ENCODE data around the gene SEZ6L2.

SEZ6L2 gene

GRCh38 chr16:29824589-29825144 lies 74.7 kb downstream of the SEZ6L2 start:
- POLR2A ChIA-PET (ENCODE audit: low non-redundant PET), result interaction anchor here (0.5 kb wide), 1 partner anchor 8 kb away, joined by 10 read pairs; no protein-coding TSS in a partner anchor
- H3K27ac ChIP-seq, result peak overlapping the region; percentile 99
- TF ChIP-seq, protein P1, sequence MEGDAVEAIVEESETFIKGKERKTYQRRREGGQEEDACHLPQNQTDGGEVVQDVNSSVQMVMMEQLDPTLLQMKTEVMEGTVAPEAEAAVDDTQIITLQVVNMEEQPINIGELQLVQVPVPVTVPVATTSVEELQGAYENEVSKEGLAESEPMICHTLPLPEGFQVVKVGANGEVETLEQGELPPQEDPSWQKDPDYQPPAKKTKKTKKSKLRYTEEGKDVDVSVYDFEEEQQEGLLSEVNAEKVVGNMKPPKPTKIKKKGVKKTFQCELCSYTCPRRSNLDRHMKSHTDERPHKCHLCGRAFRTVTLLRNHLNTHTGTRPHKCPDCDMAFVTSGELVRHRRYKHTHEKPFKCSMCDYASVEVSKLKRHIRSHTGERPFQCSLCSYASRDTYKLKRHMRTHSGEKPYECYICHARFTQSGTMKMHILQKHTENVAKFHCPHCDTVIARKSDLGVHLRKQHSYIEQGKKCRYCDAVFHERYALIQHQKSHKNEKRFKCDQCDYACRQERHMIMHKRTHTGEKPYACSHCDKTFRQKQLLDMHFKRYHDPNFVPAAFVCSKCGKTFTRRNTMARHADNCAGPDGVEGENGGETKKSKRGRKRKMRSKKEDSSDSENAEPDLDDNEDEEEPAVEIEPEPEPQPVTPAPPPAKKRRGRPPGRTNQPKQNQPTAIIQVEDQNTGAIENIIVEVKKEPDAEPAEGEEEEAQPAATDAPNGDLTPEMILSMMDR (conservative IDR thresholded peaks at IDR 0.05; ENCODE audit: low read depth), result no peak
- CTCF ChIA-PET, result interaction anchor here (0.6 to 1.4 kb wide), 4 partner anchors 8 to 207 kb away, joined by 3 to 5 read pairs (median 4); no protein-coding TSS in a partner anchor
- peak; percentile 50 for DNase-seq (ENCODE audit: low spot score)

DNA sequence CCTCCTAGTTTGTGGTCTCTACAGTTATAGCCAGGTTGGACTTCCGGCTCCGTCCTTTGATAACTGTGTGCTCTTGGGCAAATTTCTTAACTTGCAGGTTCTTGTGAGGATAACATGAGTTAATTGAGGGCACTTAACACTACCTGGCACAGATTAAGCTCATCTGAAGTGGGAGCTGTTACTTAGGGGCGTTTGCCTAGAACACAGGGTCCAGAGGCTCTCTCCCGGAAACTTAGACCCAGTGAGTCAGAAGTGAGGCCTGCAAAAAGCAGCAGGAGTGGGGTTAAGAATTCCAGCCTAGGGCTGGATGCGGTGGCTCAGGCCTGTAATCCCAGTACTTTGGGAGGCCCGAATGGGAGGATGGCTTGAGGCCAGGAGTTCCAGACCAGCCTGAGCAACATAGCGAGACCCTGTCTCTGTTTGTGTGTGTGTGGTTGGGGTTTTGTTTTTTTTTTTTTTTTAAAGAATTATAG lies 77.7 kb downstream of the SEZ6L2 start:
- POLR2A ChIA-PET (ENCODE audit: low non-redundant PET), result interaction anchor here (0.6 kb wide), 2 partner anchors 14 to 129 kb away, joined by 3 to 4 read pairs; no protein-coding TSS in a partner anchor
- peak; percentile 71 for DNase-seq (ENCODE audit: low spot score)
- H3K27ac ChIP-seq, result peak overlapping the region; percentile 99
- CTCF ChIA-PET, result interaction anchor here (0.6 to 1.2 kb wide), 6 partner anchors 17 to 210 kb away, joined by 3 to 5 read pairs (median 3); partner anchors contain the start of genes ASPHD1 and CDIPT
- TF ChIP-seq, protein P1 (conservative IDR thresholded peaks at IDR 0.05; ENCODE audit: low read depth), result no peak

Measured in RWPE1 (cell line).